ENCODE data around the gene SEMA6B. TPM values are rescaled to one million over a fixed set of nuclear protein-coding genes. Genes with fewer than 3 reads are reported as not detected.
"Not testable (repeated sequence)": the region's sequence is repeated elsewhere in the genome, so short reads cannot be mapped to it uniquely, and the experiment has no call there.

SEMA6B gene
- 1 to 10 TPM; 2.4 to 4.0 (median 2.9) TPM for polyA plus RNA-seq (ENCODE audit: insufficient read length in 4 of 4)

DNA sequence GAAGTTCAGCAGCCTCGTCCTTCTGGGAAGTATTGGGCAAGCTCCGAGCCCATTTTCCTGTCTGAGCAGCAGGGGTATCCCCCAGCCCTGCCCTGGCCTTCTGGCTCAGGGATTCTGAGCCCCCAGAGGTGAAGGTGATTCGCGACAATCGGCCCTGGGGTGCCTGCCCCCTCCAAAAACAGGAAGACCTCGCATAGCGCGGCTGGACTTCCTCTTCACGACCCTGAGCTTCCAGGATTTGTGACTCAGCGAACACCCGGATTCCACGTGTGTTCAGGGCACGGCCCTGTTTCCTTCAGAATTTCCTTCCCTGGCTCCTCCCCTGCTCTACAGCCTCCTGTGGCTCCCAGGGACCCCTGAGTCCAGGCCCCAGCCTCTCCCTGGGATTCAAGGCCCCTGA, at the start of gene SEMA6B:
SEMA6B (minus strand) TSS at position 116 of the 400 bp plus-strand sequence. CDS start 1,227 bp downstream, outside the sequence.
- DNase-seq (ENCODE audit: low read depth in 4 of 4, low spot score in 2 of 4), result no peak

GRCh38 chr19:4606921-4607678, 47.6 kb upstream of the SEMA6B start:
- DNase-seq (ENCODE audit: low read depth in 4 of 4, low spot score in 2 of 4), result peak in 1 of 4 donors; percentile 49

DNA sequence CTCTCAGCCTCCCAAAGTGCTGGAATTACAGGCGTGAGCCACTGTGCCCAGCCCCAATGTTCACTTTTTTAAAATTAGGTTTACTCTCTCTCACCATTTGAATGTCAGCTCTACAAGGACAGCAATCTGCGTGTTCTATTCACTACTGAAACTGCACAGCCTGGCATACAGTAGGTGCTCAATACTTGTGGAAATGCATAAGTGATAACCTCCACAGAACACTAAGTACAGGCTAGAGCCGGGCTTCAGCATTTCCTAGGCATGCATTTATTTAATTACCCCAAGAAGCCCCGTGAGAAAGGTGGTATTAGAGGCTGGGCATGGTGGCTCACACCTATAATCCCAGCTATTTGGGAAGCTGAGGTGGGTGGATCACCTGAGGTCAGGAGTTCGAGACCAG, 46.7 kb upstream of the SEMA6B start:
- DNase-seq (ENCODE audit: low read depth in 4 of 4, low spot score in 2 of 4), result no peak

- no peak for DNase-seq (ENCODE audit: low read depth in 4 of 4, low spot score in 2 of 4)
Measured at GRCh38 chr19:4604912-4605311, 45.4 kb upstream of the SEMA6B start.

- no peak for DNase-seq (ENCODE audit: low read depth in 4 of 4, low spot score in 2 of 4)
Measured at GRCh38 chr19:4602915-4603314, 43.4 kb upstream of the SEMA6B start.

- DNase-seq (ENCODE audit: low read depth in 4 of 4, low spot score in 2 of 4), result no peak
Measured at GRCh38 chr19:4602173-4602788, 42.8 kb upstream of the SEMA6B start.

GRCh38 chr19:4600893-4601292, 41.4 kb upstream of the SEMA6B start:
- no peak for DNase-seq (ENCODE audit: low read depth in 4 of 4, low spot score in 2 of 4)

GRCh38 chr19:4600082-4600481, 40.6 kb upstream of the SEMA6B start:
- DNase-seq (ENCODE audit: low read depth in 4 of 4, low spot score in 2 of 4), result no peak

GRCh38 chr19:4598712-4599111, 39.2 kb upstream of the SEMA6B start:
- no peak for DNase-seq (ENCODE audit: low read depth in 4 of 4, low spot score in 2 of 4)

GRCh38 chr19:4597975-4598671, 38.6 kb upstream of the SEMA6B start:
- DNase-seq (ENCODE audit: low read depth in 4 of 4, low spot score in 2 of 4), result no peak

- no peak for DNase-seq (ENCODE audit: low read depth in 4 of 4, low spot score in 2 of 4)
Measured at GRCh38 chr19:4597278-4597974, 37.9 kb upstream of the SEMA6B start.

DNA sequence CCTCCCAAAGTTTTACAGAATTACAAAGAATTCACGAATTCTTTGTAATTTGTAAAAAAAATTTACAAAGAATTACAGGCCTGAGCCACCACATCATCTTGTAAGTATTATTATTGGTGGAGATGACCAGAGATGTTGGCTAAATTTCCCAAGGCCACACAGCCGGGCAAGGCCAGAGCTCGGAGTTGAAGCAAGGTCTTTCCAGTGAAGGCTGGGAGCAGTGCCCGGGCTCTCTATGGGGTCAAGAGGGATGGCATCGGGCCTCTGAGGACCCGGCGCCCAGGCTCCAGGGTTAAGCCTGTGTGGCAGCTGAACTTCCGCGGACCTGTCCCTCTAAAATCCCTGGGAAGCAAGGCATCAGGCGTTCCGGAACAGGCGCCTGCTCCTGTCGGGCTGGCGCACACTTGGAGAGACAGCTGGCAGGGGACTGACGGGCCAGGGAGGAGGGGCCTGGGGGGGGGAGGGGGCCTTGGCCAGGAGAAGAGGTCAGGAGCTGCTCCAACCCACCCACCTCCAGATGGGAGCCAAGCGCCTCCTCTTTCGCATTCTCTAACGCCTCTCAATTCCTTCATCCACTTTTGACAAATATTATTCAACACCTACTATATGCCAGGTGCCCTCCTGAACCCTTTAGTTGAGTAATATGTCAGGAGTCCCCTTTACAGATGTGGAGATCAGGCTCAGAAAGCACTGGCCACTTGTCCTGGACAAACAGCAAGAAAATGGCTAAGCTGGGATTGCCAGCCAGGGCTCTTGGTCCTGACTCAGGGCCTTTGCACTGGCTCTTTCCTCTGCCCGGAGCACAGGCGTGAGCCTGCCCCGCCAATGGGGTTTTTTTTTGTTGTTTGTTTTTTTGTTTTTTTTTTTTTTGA, 36.8 kb upstream of the SEMA6B start:
- DNase-seq (ENCODE audit: low read depth in 4 of 4, low spot score in 2 of 4), result no peak

- not testable (repeated sequence) for DNase-seq (ENCODE audit: low read depth in 4 of 4, low spot score in 2 of 4)
Measured at GRCh38 chr19:4595158-4595557, 35.7 kb upstream of the SEMA6B start.

DNA sequence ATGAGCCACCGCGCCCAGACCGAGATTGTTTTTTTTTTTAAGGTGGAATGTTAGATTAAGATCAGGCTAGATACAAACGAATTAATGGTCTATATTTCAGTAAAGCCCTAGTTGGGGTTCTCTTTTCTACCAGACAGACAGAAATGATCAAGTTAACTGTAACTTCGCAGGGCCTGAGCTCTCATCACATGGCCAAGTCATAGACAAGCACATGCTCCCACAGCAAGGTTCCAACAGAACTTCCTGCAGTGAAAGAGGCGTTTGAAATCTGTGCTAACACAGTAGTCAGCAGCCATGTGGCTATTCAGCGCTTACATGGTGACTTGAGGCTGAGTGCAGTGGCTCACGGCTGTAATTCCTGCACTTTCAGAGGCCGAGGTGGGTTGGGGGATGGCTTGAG, 34.7 kb upstream of the SEMA6B start:
- no peak for DNase-seq (ENCODE audit: low read depth in 4 of 4, low spot score in 2 of 4)

DNA sequence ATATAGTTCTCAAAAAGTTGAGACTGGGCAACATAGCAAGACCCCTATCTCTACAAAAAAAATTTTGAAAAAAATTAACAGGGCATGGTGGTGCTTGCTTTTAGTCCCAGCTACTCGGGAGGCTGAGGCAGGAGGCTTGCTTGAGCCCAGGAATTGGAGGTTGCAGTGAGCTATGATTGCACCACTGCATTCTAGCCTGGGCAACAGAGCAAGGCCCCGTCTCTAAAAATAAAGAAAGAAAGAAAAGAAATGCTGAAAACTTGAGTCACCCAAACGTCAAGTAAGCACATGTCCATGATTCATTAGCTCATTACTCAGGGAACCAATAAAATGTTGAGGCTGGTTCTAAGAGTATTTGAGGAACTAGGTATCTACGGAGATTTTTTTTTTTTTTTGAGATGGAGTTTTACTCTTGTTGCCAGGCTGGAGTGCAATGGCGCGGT, 33.9 kb upstream of the SEMA6B start:
- no peak for DNase-seq (ENCODE audit: low read depth in 4 of 4, low spot score in 2 of 4)

DNA sequence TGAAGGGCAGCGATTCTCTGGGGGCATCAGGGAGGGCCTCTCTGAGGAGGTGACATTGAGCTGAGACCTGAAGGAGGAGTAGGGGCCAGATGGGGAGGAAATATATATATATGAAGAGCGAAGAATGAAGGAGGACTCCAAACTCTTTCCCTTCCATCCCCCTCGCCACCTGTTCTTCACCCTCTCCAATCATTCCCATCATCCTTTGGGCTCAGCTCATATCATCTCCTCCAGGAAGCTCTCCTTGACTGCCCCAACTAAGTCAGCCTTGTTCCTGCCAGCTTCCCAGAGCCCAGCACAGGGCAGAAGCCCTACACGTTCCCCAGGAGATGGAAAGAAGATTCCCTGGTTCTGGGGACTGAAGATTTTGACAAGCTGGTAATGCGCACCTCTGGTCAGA, 33.0 kb upstream of the SEMA6B start:
- DNase-seq (ENCODE audit: low read depth in 4 of 4, low spot score in 2 of 4), result no peak

DNA sequence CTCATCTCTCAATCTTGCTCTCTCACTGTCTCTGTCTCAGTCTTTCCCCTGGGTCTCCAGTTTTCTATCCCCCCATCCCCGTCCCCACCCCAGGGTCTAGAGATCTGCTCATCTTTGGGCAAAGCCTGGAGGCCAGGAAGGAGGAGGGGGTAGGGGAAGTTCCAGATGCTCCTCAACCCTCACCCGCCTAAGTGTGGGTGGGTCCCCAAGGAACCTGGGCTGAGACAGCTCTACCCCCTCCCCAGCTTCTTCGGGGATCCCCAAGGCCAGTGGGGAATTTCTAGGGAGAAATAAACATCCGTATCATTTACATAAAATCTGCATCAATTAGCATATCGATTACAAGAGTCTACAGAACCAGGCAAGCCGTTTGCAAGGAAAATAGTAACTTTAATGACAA, 31.8 kb upstream of the SEMA6B start:
- no peak for DNase-seq (ENCODE audit: low read depth in 4 of 4, low spot score in 2 of 4)

GRCh38 chr19:4590559-4590958, 31.1 kb upstream of the SEMA6B start:
- DNase-seq (ENCODE audit: low read depth in 4 of 4, low spot score in 2 of 4), result no peak

DNA sequence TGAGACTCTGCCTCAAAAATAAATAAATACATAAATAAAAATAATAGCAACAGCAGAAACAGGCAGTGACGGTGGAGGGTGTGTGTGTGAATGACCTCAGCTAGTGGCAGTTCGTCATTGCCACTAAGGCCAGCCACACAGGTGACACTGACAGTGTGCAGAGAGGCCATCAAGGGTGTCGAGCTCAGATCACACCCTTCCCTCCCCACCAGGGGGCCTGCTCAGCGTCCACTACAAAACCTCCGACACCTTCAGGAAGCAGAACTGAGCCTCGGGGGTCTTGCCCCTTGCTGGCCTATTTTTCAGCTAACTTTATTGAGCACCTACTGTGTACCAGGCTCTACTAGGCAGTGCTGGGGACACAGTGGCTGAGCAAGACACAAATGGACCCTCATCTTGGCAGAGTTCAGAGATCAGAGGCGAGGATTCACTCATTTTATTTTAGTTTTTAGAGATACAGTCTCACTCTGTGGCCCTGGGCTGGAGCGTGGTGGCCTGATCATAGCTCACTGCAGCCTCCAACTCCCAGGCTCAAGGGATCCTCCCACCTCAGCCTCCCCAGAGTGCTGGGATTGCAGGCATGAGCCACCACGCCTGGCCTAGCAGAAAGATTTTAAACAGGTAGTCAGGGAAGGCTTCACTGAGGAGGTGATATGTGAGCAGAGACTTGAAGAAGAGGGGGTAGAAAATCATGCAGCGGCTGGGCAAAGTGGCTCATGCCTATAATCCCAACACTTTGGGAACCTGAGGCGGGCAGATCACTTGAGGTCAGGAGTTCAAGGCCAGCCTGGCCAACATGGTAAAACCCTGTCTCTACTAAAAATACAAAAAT, 30.3 kb upstream of the SEMA6B start:
- no peak for DNase-seq (ENCODE audit: low read depth in 4 of 4, low spot score in 2 of 4)

Measured in left renal cortex interstitium (tissue), 4 donors.